Raji (cell line): Measurements from ENCODE around the gene C1QB.

Source experiments
- POLR2A ChIP-seq: IDR thresholded peaks from 2 replicates; pipeline ENCODE4 v1.6.1; 2011; ENCODE audit warnings: low read depth, low read length, control low read depth; ENCODE audit not compliant: insufficient read depth

C1QB gene

GRCh38 chr1:22652881-22653316, at the start of gene C1QB:
TSS of gene C1QB (plus strand) at chr1:22653236. CDS start at chr1:22659463, 6,227 bp downstream.
- no peak for TF ChIP-seq POLR2A

GRCh38 chr1:22606161-22606560, 46.9 kb upstream of the C1QB start:
- no peak for TF ChIP-seq POLR2A

GRCh38 chr1:22607154-22607553, 45.9 kb upstream of the C1QB start:
- TF ChIP-seq POLR2A: no peak

- TF ChIP-seq POLR2A: no peak
These were observed 44.7 kb upstream of the C1QB start for GRCh38 chr1:22608361-22608760.

- no peak for TF ChIP-seq POLR2A
These were observed 43.7 kb upstream of the C1QB start for GRCh38 chr1:22609291-22609690.

- TF ChIP-seq POLR2A: no peak
These were observed 41.5 kb upstream of the C1QB start for GRCh38 chr1:22611530-22611947.

GRCh38 chr1:22612671-22613571, 40.1 kb upstream of the C1QB start:
- no peak for TF ChIP-seq POLR2A

GRCh38 chr1:22613572-22613918, 39.5 kb upstream of the C1QB start:
- no peak for TF ChIP-seq POLR2A

- no peak for TF ChIP-seq POLR2A
These were observed 39.1 kb upstream of the C1QB start for GRCh38 chr1:22613951-22614350.

GRCh38 chr1:22615886-22616285, 37.1 kb upstream of the C1QB start:
- TF ChIP-seq POLR2A: no peak

GRCh38 chr1:22616571-22616970, 36.5 kb upstream of the C1QB start:
- TF ChIP-seq POLR2A: no peak

- TF ChIP-seq POLR2A: no peak
These were observed 35.0 kb upstream of the C1QB start for GRCh38 chr1:22618056-22618455.

- no peak for TF ChIP-seq POLR2A
These were observed 33.8 kb upstream of the C1QB start for GRCh38 chr1:22619252-22619651.

GRCh38 chr1:22619798-22620197, 33.2 kb upstream of the C1QB start:
- no peak for TF ChIP-seq POLR2A

- no peak for TF ChIP-seq POLR2A
These were observed 31.3 kb upstream of the C1QB start for GRCh38 chr1:22621761-22622160.

GRCh38 chr1:22625262-22625925, 27.6 kb upstream of the C1QB start:
- no peak for TF ChIP-seq POLR2A

GRCh38 chr1:22626237-22627157, 26.5 kb upstream of the C1QB start:
- no peak for TF ChIP-seq POLR2A
